Activated CD8-positive, alpha-beta memory T cell treated with anti-CD3 and anti-CD28 coated beads, Interleukin-2, amount 10 ng/mL, durations not matched to agents 7 days and 5 days (primary cell): ENCODE measurements around the gene HRH2. TPM values are rescaled to one million over a fixed set of nuclear protein-coding genes. Genes with fewer than 3 reads are reported as not detected.

Source experiments
- ATAC-seq: fragments of 150-1000 bp; cut with Tn5 transposase; one replicate; pipeline ENCODE4 v1.10.0; 2021; ENCODE audit warnings: moderate library complexity
- CTCF ChIA-PET: fragments of 350-600 bp; sonication (Branson Sonifier 250); formaldehyde crosslinking; loops from one replicate; lab custom pipeline; 2021; ENCODE audit warnings: antibody characterized with exemption; lab: Charles Lee
- DNase-seq: peaks from one replicate; pipeline ENCODE4 v3.0.0-alpha.2; 2020
- H3K27ac Mint-ChIP-seq: one replicate; pipeline ENCODE4 v1.8.0; 2021; ENCODE audit warnings: mild to moderate bottlenecking, mixed read lengths
- H3K27me3 Mint-ChIP-seq: one replicate; pipeline ENCODE4 v1.8.0; 2021; ENCODE audit warnings: mixed read lengths
- H3K36me3 Mint-ChIP-seq: one replicate; pipeline ENCODE4 v1.8.0; 2021; ENCODE audit warnings: mild to moderate bottlenecking, mixed read lengths
- H3K4me1 Mint-ChIP-seq: one replicate; pipeline ENCODE4 v1.8.0; 2021; ENCODE audit warnings: mixed read lengths
- H3K4me3 Mint-ChIP-seq: one replicate; pipeline ENCODE4 v1.8.0; 2021; ENCODE audit warnings: mild to moderate bottlenecking, moderate library complexity, mixed read lengths
- H3K9me3 Mint-ChIP-seq: one replicate; pipeline ENCODE4 v1.8.0; 2022; ENCODE audit warnings: low read depth, mixed read lengths
- total RNA-seq, 2 experiments: library from RNA; stranded (reverse); gene quantifications; one replicate each; pipeline ENCODE4 v1.2.3, GENCODE V29; 2021

HRH2 gene
- total RNA-seq, 2 experiments from 2014 or later, result 6.8 to 21.4 TPM

DNA sequence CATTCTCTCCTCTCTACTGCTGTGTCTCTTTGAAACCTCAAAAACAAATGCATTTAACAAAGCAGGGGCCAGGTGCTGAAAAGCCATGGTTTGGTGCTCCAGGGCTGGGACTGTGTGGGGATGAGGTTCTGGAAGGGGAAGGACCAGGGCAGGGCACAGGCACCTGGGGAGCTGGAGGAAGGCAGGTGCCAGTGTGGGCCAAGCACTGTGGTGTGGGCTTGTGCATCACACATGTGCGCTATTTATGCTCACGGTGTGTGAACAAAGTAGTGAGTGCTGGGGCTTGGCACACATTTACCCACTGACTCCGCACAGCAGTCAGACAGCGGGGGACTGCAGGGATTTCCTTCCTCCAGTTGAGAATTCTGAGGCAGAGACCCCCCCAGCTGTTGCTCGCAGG, 10.1 kb downstream of the HRH2 start:
- no peaks in the 10 kb centered on the region for H3K9me3 Mint-ChIP-seq
- H3K36me3 Mint-ChIP-seq, result peaks cover 2% of the 10 kb centered on the region
- ATAC-seq, result no peak
- peaks cover 30% of the 10 kb centered on the region for H3K4me1 Mint-ChIP-seq
- CTCF ChIA-PET, result interaction anchor here (1.0 kb wide), 1 partner anchor 134 kb away, joined by 4 read pairs; no protein-coding TSS in a partner anchor
- peaks cover 11% of the 10 kb centered on the region for H3K27me3 Mint-ChIP-seq
- no peak overlapping the region for H3K27ac Mint-ChIP-seq
- no peak overlapping the region for H3K4me3 Mint-ChIP-seq
- DNase-seq, result no peak

DNA sequence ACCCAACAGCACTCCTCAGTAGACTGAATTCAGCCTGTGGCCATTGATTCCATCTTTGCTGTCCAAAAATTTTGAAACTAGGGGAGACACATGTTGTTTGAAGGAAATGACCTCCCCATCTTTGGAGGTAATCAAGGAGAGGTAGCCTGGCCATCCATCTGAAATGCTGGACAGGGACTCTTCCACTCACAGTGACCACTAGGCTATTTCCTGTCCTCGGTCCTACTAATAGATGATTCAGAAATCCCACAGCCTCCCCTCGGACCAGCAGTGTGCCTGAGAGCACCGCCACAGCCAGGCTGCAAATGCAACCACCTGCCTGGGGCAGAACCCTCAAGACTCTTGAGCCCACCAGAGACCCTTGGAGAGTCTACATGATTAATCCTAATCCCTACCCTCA, 12.5 kb downstream of the HRH2 start:
- Mint-ChIP-seq H3K36me3 (peaks cover 2% of the 10 kb centered on the region), H3K27ac (no peak overlapping the region), H3K27me3 (peaks cover 5% of the 10 kb centered on the region), H3K4me1 (peaks cover 14% of the 10 kb centered on the region), H3K4me3 (no peak overlapping the region), H3K9me3 (no peaks in the 10 kb centered on the region)
- ATAC-seq (no peak), DNase-seq (no peak)
- CTCF ChIA-PET, result no interaction called here

DNA sequence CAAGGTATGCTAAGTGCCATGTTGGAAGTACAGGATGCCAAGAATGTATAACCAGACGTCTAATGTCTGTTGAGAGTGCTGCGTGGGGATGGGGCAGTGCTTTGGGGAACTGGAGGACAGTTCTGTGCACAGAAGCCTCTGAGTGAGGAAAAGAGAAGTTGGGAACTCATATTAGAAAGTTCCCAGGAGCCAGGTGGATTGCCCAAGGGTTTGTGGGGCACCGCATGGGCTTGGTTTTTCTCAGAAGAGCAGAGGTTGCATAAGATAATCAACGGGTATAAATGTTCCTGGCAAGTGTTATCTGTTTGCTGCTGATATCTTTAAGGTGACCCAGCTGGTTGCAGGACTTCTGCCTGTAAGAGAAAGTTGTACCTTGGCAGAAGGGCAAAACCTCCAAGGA, 13.1 kb downstream of the HRH2 start:
- H3K9me3 Mint-ChIP-seq, result no peaks in the 10 kb centered on the region
- H3K27ac Mint-ChIP-seq, result no peak overlapping the region
- ATAC-seq, result no peak
- H3K4me3 Mint-ChIP-seq, result no peak overlapping the region
- CTCF ChIA-PET, result interaction anchor here (2.0 kb wide), 1 partner anchor 137 kb away, joined by 7 read pairs; no protein-coding TSS in a partner anchor
- peaks cover 5% of the 10 kb centered on the region for H3K27me3 Mint-ChIP-seq
- peaks cover 14% of the 10 kb centered on the region for H3K4me1 Mint-ChIP-seq
- H3K36me3 Mint-ChIP-seq, result peaks cover 2% of the 10 kb centered on the region
- DNase-seq, result no peak

GRCh38 chr5:175672976-175673648, 15.2 kb downstream of the HRH2 start:
- ATAC-seq, result no peak
- Mint-ChIP-seq H3K9me3 (no peaks in the 10 kb centered on the region), H3K36me3 (no peaks in the 10 kb centered on the region), H3K4me3 (no peak overlapping the region), H3K27ac (no peak overlapping the region), H3K4me1 (peaks cover 19% of the 10 kb centered on the region), H3K27me3 (peaks cover 1% of the 10 kb centered on the region)
- DNase-seq, result no peak
- CTCF ChIA-PET, result interaction anchor here (1.2 to 2.0 kb wide), 2 partner anchors 11 to 139 kb away, joined by 3 to 7 read pairs; no protein-coding TSS in a partner anchor

GRCh38 chr5:175674731-175675346, 17.0 kb downstream of the HRH2 start:
- Mint-ChIP-seq H3K36me3 (no peaks in the 10 kb centered on the region), H3K4me3 (no peak overlapping the region), H3K4me1 (peaks cover 19% of the 10 kb centered on the region), H3K9me3 (no peaks in the 10 kb centered on the region), H3K27me3 (peaks cover 3% of the 10 kb centered on the region), H3K27ac (no peak overlapping the region)
- DNase-seq (no peak), ATAC-seq (no peak)
- CTCF ChIA-PET, result interaction anchor here (1.2 kb wide), 1 partner anchor 9 kb away, joined by 3 read pairs; no protein-coding TSS in a partner anchor

DNA sequence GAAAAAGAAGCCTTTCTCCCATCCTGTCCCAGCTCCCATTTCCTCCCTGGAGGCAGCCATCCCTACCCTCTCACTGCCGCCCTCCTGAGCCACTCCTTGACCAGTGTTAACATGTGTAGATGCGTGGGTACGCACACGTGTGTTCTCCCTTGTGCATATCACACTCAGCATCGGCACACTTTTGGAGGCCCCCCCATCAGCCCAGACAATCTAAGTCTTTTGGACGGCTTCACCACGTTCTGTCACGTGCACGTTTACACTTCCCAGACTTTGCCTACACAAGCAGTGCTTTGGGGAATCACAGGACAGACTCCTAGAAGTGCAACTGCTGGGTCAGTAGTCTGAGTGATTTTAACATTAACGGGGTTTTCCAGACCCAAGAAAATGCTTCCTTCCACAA, 18.0 kb downstream of the HRH2 start:
- Mint-ChIP-seq H3K27ac (no peak overlapping the region), H3K27me3 (peaks cover 3% of the 10 kb centered on the region), H3K4me3 (no peak overlapping the region), H3K36me3 (no peaks in the 10 kb centered on the region), H3K9me3 (no peaks in the 10 kb centered on the region), H3K4me1 (peaks cover 12% of the 10 kb centered on the region)
- no peak for DNase-seq
- no peak for ATAC-seq
- CTCF ChIA-PET, result no interaction called here

DNA sequence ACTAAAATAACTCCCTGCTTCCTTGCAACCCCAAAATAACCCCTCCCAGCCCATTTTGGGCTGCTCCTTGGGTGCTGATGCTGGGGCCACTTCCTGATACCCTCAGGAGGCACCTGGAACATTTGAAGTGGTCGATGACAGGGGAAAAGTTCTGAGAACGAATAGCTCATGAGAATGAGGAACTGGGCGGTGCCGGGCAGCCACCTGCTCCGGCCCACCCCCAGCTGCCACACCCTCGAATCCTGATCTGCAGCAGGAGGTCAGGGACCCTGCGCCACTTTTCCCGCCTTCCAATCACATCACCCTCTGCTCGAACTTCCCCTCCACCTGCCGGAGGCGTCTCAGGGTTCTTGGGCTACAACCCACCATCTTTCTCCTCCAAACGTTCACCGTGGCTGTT, 19.7 kb downstream of the HRH2 start:
- ATAC-seq (no peak), DNase-seq (no peak)
- Mint-ChIP-seq H3K27me3 (peaks cover 3% of the 10 kb centered on the region), H3K36me3 (no peaks in the 10 kb centered on the region), H3K9me3 (no peaks in the 10 kb centered on the region), H3K27ac (no peak overlapping the region), H3K4me3 (no peak overlapping the region), H3K4me1 (peaks cover 6% of the 10 kb centered on the region)
- CTCF ChIA-PET, result interaction anchor here (0.9 to 1.5 kb wide), 3 partner anchors 11 to 144 kb away, joined by 3 to 4 read pairs (median 3); no protein-coding TSS in a partner anchor

DNA sequence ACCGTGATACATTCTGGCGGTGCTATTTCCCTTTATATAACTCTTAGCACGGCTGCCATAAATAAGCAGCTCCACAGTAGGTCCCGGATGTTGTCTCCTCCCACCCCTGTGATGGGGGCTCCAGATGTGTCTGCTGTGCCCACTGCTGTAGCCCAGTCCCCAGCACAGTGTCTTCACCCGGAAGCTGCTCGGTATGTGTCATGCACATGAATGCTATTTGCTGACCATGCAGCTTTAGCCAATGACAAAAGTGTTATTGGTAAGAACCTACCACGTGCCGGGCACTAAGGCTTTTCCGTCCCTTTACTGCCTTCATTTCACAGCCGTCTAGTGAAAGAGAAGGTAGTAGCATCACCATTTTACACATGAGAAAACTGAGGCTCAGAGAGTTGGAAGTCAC, 20.2 kb downstream of the HRH2 start:
- H3K9me3 Mint-ChIP-seq, result no peaks in the 10 kb centered on the region
- CTCF ChIA-PET, result interaction anchor here (0.9 to 1.5 kb wide), 3 partner anchors 11 to 144 kb away, joined by 3 to 4 read pairs (median 3); no protein-coding TSS in a partner anchor
- H3K27ac Mint-ChIP-seq, result no peak overlapping the region
- peaks cover 3% of the 10 kb centered on the region for H3K27me3 Mint-ChIP-seq
- no peak overlapping the region for H3K4me3 Mint-ChIP-seq
- peaks cover 6% of the 10 kb centered on the region for H3K4me1 Mint-ChIP-seq
- DNase-seq, result no peak
- ATAC-seq, result no peak
- no peaks in the 10 kb centered on the region for H3K36me3 Mint-ChIP-seq

DNA sequence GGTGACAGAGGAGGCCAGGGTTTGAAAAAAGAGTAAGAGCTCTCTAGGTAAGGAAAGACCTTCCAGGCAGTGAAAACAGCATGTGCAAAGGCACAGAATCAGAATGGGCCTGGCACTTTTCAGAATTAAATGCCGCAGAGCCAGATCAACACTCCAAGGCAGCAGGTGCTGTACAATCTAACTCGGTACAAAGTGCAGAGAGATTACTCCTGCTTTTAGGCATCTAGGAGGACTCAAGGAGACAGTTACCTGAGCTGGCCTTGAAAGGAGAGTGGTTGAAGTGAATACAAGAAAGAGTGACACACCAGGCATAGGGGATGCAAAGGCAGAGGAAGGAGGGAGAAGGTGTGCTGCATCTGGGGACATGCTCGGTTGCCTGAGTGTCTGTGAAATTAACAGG, 21.5 kb downstream of the HRH2 start:
- no peak for ATAC-seq
- Mint-ChIP-seq H3K4me3 (no peak overlapping the region), H3K27ac (no peak overlapping the region), H3K4me1 (peaks cover 6% of the 10 kb centered on the region), H3K9me3 (no peaks in the 10 kb centered on the region), H3K27me3 (peaks cover 3% of the 10 kb centered on the region), H3K36me3 (peaks cover 8% of the 10 kb centered on the region)
- CTCF ChIA-PET, result no interaction called here
- DNase-seq, result no peak

DNA sequence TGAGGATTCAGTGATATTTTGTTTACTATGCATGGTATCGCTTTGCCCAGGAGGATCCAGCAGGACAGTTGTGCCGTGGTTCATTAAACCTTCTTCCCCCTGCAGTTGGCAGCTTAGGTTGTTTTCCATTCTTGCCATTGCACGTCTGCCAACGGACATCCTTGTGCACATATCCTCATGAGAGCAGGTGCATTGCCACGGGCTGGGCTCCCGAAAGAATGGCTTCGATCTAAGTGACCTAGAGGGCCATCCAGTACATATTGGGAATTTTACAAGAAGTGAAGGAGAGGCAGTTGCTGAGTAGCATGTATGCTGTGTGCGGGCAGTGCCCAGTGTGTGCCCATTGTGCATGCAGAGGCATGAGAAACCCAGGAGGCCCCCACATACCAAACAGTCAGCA, 22.1 kb downstream of the HRH2 start:
- CTCF ChIA-PET, result no interaction called here
- Mint-ChIP-seq H3K9me3 (no peaks in the 10 kb centered on the region), H3K36me3 (peaks cover 8% of the 10 kb centered on the region), H3K4me3 (no peak overlapping the region), H3K27ac (no peak overlapping the region), H3K27me3 (peaks cover 3% of the 10 kb centered on the region), H3K4me1 (peaks cover 6% of the 10 kb centered on the region)
- ATAC-seq (no peak), DNase-seq (no peak)

DNA sequence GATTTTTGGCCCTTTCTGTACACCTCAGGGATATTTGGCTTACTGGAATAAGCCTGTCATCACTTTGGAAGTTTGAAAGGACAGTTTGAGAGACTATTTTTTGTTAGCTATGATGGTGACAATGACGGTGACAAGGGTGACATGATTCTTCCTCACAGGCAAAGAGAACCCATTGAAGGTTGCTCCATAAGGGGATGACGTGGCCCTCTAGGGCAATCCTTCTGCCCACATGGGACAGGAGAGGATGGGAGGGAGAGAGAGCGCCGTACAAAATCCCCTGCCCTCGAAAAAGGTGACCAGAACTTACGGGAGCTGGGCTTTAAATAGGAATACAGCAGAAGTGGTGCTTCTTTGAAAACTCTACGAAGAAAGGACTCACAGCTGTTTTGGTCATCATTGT, 22.6 kb downstream of the HRH2 start:
- peaks cover 3% of the 10 kb centered on the region for H3K27me3 Mint-ChIP-seq
- H3K27ac Mint-ChIP-seq, result no peak overlapping the region
- H3K9me3 Mint-ChIP-seq, result no peaks in the 10 kb centered on the region
- H3K4me1 Mint-ChIP-seq, result peaks cover 6% of the 10 kb centered on the region
- no peak overlapping the region for H3K4me3 Mint-ChIP-seq
- ATAC-seq (no peak), DNase-seq (no peak)
- H3K36me3 Mint-ChIP-seq, result peaks cover 8% of the 10 kb centered on the region
- CTCF ChIA-PET, result interaction anchor here (0.8 kb wide), 1 partner anchor 21 kb away, joined by 3 read pairs; no protein-coding TSS in a partner anchor

GRCh38 chr5:175681045-175681967, 23.4 kb downstream of the HRH2 start:
- Mint-ChIP-seq H3K4me1 (peaks cover 6% of the 10 kb centered on the region), H3K27me3 (peaks cover 3% of the 10 kb centered on the region), H3K9me3 (no peaks in the 10 kb centered on the region), H3K27ac (no peak overlapping the region), H3K4me3 (no peak overlapping the region), H3K36me3 (peaks cover 8% of the 10 kb centered on the region)
- CTCF ChIA-PET, result interaction anchor here (0.7 to 0.8 kb wide), 2 partner anchors 9 to 20 kb away, joined by 3 read pairs; no protein-coding TSS in a partner anchor
- DNase-seq (no peak), ATAC-seq (no peak)

DNA sequence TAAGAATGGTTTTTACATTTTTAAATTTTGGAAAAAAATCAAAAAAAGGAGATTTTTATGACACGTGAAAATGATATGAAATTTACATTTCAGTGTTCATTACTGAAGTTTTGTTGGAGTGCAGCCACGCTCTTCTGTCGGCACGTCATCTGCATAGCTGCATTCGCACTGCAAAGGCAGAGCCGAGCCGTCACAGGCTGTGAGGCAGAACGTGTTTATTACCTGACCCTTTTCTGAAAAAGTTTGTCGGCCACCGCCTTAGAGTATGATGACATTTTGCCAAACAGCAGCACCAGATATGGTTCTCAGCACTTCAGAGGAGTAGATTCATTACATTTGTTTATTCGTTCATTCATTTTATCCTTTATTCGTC, 24.1 kb downstream of the HRH2 start:
- DNase-seq, result no peak
- peaks cover 8% of the 10 kb centered on the region for H3K36me3 Mint-ChIP-seq
- H3K9me3 Mint-ChIP-seq, result no peaks in the 10 kb centered on the region
- H3K27me3 Mint-ChIP-seq, result peaks cover 3% of the 10 kb centered on the region
- CTCF ChIA-PET, result interaction anchor here (0.9 kb wide), 1 partner anchor 148 kb away, joined by 3 read pairs; no protein-coding TSS in a partner anchor
- peaks cover 6% of the 10 kb centered on the region for H3K4me1 Mint-ChIP-seq
- H3K27ac Mint-ChIP-seq, result no peak overlapping the region
- no peak for ATAC-seq
- H3K4me3 Mint-ChIP-seq, result no peak overlapping the region
